ENCODE data around the gene ACOT12.
"Not testable (repeated sequence)": the region's sequence is repeated elsewhere in the genome, so short reads cannot be mapped to it uniquely, and the experiment has no call there.

The ACOT12 gene

GRCh38 chr5:81336556-81336955 is 57.4 kb downstream of the ACOT12 start:
- no peak for DNase-seq

GRCh38 chr5:81335946-81336345 is 58.0 kb downstream of the ACOT12 start:
- no peak for DNase-seq

- DNase-seq: no peak
These were observed 59.5 kb downstream of the ACOT12 start for GRCh38 chr5:81334304-81335061.

GRCh38 chr5:81326554-81326953 is 67.4 kb downstream of the ACOT12 start:
- DNase-seq: no peak

GRCh38 chr5:81317536-81317935 is 76.4 kb downstream of the ACOT12 start:
- no peak for DNase-seq

- DNase-seq: no peak
These were observed 77.4 kb downstream of the ACOT12 start for GRCh38 chr5:81316571-81316970.

- no peak for DNase-seq
These were observed 78.1 kb downstream of the ACOT12 start for GRCh38 chr5:81315830-81316229.

GRCh38 chr5:81315336-81315735 is 78.6 kb downstream of the ACOT12 start:
- no peak for DNase-seq

GRCh38 chr5:81314581-81314980 is 79.4 kb downstream of the ACOT12 start:
- DNase-seq: no peak

- no peak for DNase-seq
These were observed 80.2 kb downstream of the ACOT12 start for GRCh38 chr5:81313686-81314085.

- no peak for DNase-seq
These were observed 80.7 kb downstream of the ACOT12 start for GRCh38 chr5:81313278-81313677.

GRCh38 chr5:81310402-81311063 is 83.4 kb downstream of the ACOT12 start:
- DNase-seq: no peak

- DNase-seq: no peak
These were observed 85.1 kb downstream of the ACOT12 start for GRCh38 chr5:81308836-81309235.

- no peak for DNase-seq
These were observed 88.1 kb downstream of the ACOT12 start for GRCh38 chr5:81305785-81306184.

GRCh38 chr5:81303563-81303962 is 90.4 kb downstream of the ACOT12 start:
- DNase-seq: no peak

- DNase-seq: no peak
These were observed 91.3 kb downstream of the ACOT12 start for GRCh38 chr5:81302596-81302995.

- peak; percentile 93 to 95 for DNase-seq
These were observed 92.5 kb downstream of the ACOT12 start, which contains the start of gene ZCCHC9 for GRCh38 chr5:81301271-81302015. ZCCHC9 (plus strand) TSS chr5:81301587; CDS start chr5:81304758, 3,171 bp downstream.

- no peak for DNase-seq
These were observed 93.0 kb downstream of the ACOT12 start for GRCh38 chr5:81300921-81301270.

GRCh38 chr5:81297531-81297930 is 96.4 kb downstream of the ACOT12 start:
- no peak for DNase-seq

- DNase-seq: not testable (repeated sequence)
These were observed 99.9 kb downstream of the ACOT12 start for GRCh38 chr5:81294021-81294420.

- no peak for DNase-seq
These were observed 101.8 kb downstream of the ACOT12 start for GRCh38 chr5:81292130-81292529.

- DNase-seq: no peak
These were observed 103.8 kb downstream of the ACOT12 start for GRCh38 chr5:81290146-81290545.

GRCh38 chr5:81288021-81288433 is 105.9 kb downstream of the ACOT12 start:
- no peak for DNase-seq
